Hematopoietic multipotent progenitor cell treated with erythropoietin and hydrocortisone succinate and interleukin-3 and kit ligand, for 15 days (in vitro differentiated cells): ENCODE results near the gene GRK5.
A peak's percentile ranks its signal among the peaks of the same experiment; 100 is the strongest.

Source experiments
- DNase-seq: peaks from one replicate; pipeline ENCODE4 v3.0.0-alpha.2; 2015; ENCODE audit warnings: low spot score

GRK5 gene

DNA sequence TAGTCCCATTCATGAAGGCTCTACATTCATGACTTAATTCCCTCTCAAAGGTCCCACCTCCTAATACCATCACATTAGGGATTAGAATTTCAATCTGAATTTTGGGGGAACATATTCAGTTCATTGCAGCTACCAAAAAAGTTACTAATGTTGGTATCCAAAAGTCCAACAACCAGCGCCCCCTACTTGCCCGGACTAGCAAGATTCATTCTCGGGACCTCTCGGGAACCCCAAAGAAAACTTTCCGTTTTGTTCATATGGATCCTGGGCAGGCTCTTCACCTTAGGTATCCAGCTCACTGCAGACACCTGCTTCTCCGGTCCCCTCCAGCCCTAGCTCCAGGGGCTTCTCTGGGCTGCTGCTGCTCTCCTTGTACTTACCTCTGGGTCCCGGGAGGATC lies 8.9 kb upstream of the GRK5 start:
- peak; percentile 46 for DNase-seq

DNA sequence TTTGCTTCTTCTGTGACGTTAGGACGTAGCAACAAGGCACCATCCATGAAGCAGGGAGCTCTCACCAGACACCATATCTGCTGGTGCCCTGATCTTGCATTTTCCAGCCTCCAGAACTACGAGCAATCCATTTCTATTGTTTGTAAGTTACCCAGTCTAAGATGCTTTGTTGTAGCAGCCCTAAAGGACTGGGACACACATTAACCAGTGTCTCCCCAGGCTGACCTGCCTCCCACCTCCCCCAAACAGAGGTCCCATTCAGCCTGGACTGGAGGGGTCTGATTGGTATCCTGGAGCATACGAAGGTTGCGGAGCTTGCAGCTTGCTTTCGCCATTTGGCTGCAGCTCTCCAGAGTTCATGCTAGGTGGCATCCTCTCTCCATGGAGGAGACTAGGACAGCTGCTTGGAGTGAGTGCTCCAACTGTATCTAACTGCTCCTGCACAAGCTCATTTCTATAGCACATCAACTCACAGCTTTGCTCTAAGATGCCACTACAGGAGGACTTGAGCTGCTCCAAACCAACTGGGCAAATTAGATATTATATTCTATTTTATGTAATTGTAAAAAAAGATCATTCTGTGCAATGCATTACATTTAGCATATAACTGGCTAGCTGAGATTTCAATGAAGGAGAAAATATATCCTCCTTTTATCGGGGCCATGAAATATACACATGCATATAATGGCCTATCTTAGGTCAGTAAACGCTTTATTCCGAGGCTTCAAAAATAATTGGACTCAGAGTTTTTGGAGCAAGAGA lies 8.0 kb upstream of the GRK5 start:
- peak; percentile 33 for DNase-seq

GRCh38 chr10:119201233-119201632 lies 6.1 kb upstream of the GRK5 start:
- no peak for DNase-seq

GRCh38 chr10:119203006-119203405 lies 4.4 kb upstream of the GRK5 start:
- DNase-seq = no peak

DNA sequence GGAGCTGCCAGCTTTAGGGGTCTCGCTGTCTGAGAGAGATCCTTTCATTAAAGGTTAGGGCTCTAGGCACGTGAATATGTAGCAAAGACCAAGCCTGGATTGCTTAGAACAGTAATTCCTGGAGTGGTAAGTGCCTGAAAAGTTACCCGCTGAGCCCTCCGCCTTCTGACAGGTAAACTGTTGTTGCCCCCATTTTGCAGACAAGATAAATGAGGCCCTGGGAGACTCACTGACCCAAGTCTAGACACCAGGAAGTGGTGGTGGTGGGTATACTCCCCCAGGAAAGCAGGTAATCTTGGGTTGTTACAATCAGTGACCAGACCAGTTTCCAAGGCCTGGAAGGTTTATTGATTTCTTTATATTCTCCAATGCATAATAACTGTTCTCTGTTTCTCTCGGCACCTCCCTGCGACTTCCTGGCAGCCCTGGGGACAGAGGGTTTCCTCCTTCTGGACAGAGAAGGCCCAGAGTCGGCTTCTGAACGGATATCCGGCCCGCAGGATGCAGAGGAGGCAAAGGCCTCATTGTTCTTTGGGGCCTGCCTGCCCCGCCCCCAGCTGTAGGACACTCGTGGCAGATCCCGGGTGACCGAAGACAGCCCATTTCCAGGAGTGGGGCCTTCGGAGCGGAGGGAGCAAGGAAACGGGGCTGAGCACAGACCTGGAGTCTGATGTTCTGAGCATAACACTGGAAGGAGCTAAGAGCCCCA lies 1.3 kb upstream of the GRK5 start:
- no peak for DNase-seq

DNA sequence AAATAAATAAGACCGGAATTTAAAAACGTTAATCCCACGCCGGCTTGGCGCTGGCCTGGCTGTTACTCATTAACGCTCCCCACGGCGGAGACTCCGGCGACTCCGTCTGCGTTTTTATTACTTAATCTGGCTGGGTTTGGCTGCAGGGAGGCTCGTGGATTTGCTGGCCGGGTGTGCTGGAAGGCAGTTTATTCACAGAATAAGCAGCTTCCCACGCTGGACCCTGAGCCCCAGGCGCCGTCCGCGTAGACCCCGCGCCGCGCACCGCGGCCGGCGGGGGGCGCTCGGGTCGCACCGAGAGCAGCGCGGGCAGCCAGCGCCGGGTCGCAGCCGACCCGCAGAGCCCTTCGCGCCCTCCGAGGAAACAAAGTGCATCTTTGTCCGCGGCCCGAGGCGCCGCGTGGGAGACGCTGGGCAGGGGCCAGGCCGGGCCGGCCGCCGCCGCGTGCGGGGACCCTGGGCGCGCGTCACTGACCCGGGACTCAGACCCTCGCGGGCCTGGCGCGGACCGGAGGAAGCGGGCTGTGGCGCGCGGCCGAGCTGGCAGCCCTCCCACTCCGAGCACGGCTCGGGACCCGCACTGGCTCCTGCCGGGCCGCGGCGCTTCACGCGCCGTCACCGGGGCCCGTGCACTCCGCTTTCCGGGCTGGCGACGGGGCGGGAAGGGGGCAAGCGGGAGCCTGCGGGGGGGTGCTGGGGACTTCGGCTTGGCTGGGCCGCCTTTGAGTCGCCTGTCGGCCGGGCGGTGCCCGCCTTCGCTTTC lies 587 bp upstream of the GRK5 start:
- DNase-seq = peak; percentile 54

DNA sequence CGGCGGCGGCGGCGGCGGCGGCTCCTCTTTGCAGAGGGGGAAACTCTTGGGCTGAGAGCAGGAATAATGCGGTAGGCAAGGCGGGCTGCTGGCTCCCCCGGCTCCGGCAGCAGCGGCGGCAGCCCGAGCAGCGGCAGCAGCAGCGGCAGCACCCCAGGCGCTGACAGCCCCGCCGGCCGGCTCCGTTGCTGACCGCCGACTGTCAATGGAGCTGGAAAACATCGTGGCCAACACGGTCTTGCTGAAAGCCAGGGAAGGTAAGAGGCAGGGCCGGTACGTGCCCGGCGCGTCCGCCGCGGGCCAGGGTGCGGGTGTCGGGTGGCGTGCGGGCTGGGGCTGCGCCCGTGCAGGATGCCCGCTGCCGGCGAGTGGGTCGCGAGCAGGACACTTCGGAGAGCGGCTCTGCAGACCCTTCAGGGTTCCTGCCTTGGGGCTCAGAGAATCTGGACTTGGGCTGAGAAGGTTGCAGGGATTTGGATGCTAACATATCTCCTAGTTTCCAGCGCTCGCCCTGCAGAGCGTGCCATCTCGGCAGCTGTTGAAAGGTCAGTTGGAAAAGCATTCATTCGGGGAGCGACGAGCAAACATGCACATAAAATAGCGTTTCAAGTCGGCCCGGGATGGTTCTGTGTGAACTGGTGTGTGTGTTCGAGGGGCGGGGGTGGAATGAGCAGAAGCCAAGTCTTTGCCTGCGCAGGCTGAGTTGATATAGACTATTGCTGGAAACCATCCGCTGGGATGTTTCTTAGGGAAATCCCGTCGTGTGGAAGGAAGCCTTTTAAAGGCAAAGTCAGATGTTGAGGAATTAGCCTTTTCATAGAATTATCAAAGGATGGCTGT lies 562 bp downstream of the GRK5 start:
- no peak for DNase-seq

DNA sequence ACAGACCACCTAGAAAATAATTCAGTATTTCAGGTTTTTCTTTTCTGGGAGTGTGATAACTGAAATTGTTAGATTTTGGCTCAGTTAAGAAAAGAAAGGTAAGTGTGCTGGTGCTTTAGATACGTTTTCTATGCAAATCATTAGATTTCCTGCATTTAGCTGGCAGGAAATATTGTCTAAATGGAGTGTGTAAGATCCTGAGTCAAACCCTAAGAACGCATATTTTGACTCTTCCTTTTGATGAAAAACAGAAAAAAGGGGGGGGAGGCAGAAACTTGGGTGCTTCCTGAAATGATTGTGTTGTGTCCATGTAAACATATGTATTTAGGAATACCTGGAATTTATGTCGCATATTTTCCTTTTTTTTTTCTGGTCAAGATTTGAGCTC lies 1.2 kb downstream of the GRK5 start:
- no peak for DNase-seq

GRCh38 chr10:119209035-119209735 lies 1.8 kb downstream of the GRK5 start:
- DNase-seq = peak; percentile 50

GRCh38 chr10:119209736-119210355 lies 2.5 kb downstream of the GRK5 start:
- DNase-seq = no peak

GRCh38 chr10:119210633-119211032 lies 3.3 kb downstream of the GRK5 start:
- DNase-seq = no peak

- DNase-seq = no peak
These were observed 3.8 kb downstream of the GRK5 start for GRCh38 chr10:119211176-119211575.

GRCh38 chr10:119211625-119212441 lies 4.5 kb downstream of the GRK5 start:
- DNase-seq = no peak

- no peak for DNase-seq
These were observed 8.0 kb downstream of the GRK5 start for GRCh38 chr10:119215371-119215770.

DNA sequence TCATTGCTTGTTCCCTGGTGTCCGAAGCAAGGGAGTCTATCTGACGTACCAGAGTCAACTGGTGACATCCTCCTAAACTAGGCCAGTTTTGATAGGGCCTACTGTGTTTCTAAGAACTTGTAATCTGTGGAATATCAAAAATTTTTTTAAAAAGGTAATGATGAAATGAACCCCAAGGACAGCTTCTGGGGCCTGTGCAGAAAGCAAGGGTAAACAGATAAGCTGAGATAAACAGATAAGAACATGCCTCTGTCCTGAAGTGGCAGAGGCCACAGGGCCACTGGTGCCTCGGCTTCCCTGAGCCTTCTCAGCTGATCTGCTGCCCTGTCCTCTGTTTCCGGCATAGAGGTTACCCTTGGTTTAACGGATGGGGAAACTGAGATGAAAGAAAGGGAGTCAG lies 8.8 kb downstream of the GRK5 start:
- no peak for DNase-seq

- no peak for DNase-seq
These were observed 10.0 kb downstream of the GRK5 start for GRCh38 chr10:119217401-119217800.

GRCh38 chr10:119217991-119218490 lies 10.7 kb downstream of the GRK5 start:
- DNase-seq = no peak

- no peak for DNase-seq
These were observed 12.5 kb downstream of the GRK5 start for GRCh38 chr10:119219871-119220270.

- no peak for DNase-seq
These were observed 13.8 kb downstream of the GRK5 start for GRCh38 chr10:119221201-119221600.

- no peak for DNase-seq
These were observed 14.3 kb downstream of the GRK5 start for GRCh38 chr10:119221666-119222065.
